Fibroblast of lung (primary cell): ENCODE measurements around the gene CCIN. TPM values are rescaled to one million over a fixed set of nuclear protein-coding genes. Genes with fewer than 3 reads are reported as not detected.
A peak's percentile ranks its signal among the peaks of the same experiment; 100 is the strongest.

Source experiments
- DNase-seq, 2 donors: peaks; one replicate each; pipeline versions ENCODE4 v3.0.0 to v3.0.0-alpha.2; 2010; ENCODE audit warnings: low read depth in 2 of 2
- H2AFZ ChIP-seq: 2 replicates; pipeline ENCODE4 v1.5.1; 2012; ENCODE audit warnings: low read length, control low read depth, inconsistent platforms
- H3K27ac ChIP-seq: 2 replicates; pipeline ENCODE4 v1.5.1; 2011; ENCODE audit warnings: low read length, control low read depth; ENCODE audit not compliant: insufficient read depth
- H3K27me3 ChIP-seq: 2 replicates; pipeline ENCODE4 v1.5.1; 2011; ENCODE audit warnings: mild to moderate bottlenecking, low read length; ENCODE audit not compliant: control insufficient read depth, insufficient read depth
- H3K36me3 ChIP-seq: 2 replicates; pipeline ENCODE4 v1.5.1; 2011; ENCODE audit warnings: low read length; ENCODE audit not compliant: control insufficient read depth, insufficient read depth
- H3K4me1 ChIP-seq: 2 replicates; pipeline ENCODE4 v1.5.1; 2011; ENCODE audit warnings: low read length; ENCODE audit not compliant: control insufficient read depth, insufficient read depth; ENCODE audit errors: extremely low read depth
- H3K4me2 ChIP-seq: 2 replicates; pipeline ENCODE4 v1.5.1; 2011; ENCODE audit warnings: low read length, control low read depth; ENCODE audit not compliant: insufficient read depth; ENCODE audit errors: extremely low read depth
- H3K4me3 ChIP-seq, 4 experiments: fragments of 200-600 bp in 1 of 4; sonication (generic) in 1 of 4; replicated peaks in 1 of 4; 2 replicates each; pipeline ENCODE4 v1.5.1; 2011 to 2016; ENCODE audit warnings: low read length in 4 of 4, low read depth in 3 of 4, mild to moderate bottlenecking in 3 of 4, control low read depth in 2 of 4, inconsistent platforms in 1 of 4, mixed read lengths in 1 of 4; ENCODE audit not compliant: insufficient read depth in 1 of 4; ENCODE audit errors: control extremely low read depth in 1 of 4
- H3K79me2 ChIP-seq: 2 replicates; pipeline ENCODE4 v1.5.1; 2012; ENCODE audit warnings: mild to moderate bottlenecking, low read length, inconsistent platforms; ENCODE audit not compliant: control insufficient read depth, insufficient read depth
- H3K9ac ChIP-seq: 2 replicates; pipeline ENCODE4 v1.5.1; 2011; ENCODE audit warnings: mild to moderate bottlenecking, low read length, control low read depth; ENCODE audit not compliant: insufficient read depth
- H3K9me3 ChIP-seq: 2 replicates; pipeline ENCODE4 v1.5.1; 2012; ENCODE audit warnings: low read depth, low read length; ENCODE audit not compliant: control insufficient read depth, insufficient read depth
- H4K20me1 ChIP-seq: 2 replicates; pipeline ENCODE4 v1.5.1; 2011; ENCODE audit warnings: low read length; ENCODE audit not compliant: control insufficient read depth, insufficient read depth; ENCODE audit errors: extremely low read depth
- CTCF ChIP-seq, 2 donors: IDR thresholded peaks in 1 of 2; conservative IDR thresholded peaks in 1 of 2; 1 replicate in 1 of 2; 2 replicates in 1 of 2; pipeline ENCODE4 v1.5.1; 2011 to 2012; ENCODE audit warnings: low read length in 2 of 2, control low read depth in 1 of 2, inconsistent platforms in 1 of 2, low read depth in 1 of 2, mild to moderate bottlenecking in 1 of 2
- EZH2 ChIP-seq: IDR thresholded peaks from 2 replicates; pipeline ENCODE4 v1.5.1; 2012; ENCODE audit warnings: low read length, control low read depth, mild to moderate bottlenecking; ENCODE audit errors: missing control alignments
- polyA plus RNA-seq, 2 donors: library from polyadenylated mRNA; depleted of rRNA in 1 of 2; stranded (reverse) in 1 of 2; unstranded in 1 of 2; fragments of >200 nt; gene quantifications; 2 replicates each; pipeline ENCODE4 v1.2.1, GENCODE V29; 2011 to 2012; ENCODE audit warnings: missing spikeins in 1 of 2
- total RNA-seq: library from RNA; depleted of rRNA; stranded (reverse); fragments of >200 nt; gene quantifications from 2 replicates; pipeline ENCODE4 v1.2.1, GENCODE V29; 2014

CCIN gene
- total and polyA plus RNA-seq, 2 donors (not counting 1 experiment from before 2014, with no cell fraction given): 0.40 to 1.3 TPM

DNA sequence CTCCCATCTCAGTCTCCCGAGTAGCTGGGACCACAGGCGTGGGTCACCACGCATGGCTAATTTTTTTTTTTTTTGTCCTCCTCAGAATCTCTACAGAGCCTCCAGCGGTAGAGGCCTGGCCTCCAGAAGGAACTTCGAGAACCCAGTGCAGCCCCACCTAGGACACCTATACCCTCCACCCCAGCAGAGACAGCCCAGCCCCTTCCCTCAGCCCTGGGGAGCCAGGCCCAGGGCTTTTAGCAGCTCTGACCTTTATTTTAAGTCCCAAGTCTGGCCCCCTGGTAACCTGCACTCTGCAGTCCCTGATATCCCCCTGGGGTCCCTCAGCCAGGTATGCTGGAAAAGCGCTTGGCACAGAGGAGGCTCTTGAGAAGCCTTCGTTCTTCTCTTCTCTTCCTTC lies 27.4 kb upstream of the CCIN start:
- Histone ChIP-seq H2AFZ (no peak overlapping the region), H3K9ac (no peak overlapping the region), H3K27ac (no peak overlapping the region), H3K9me3 (no peaks in the 10 kb centered on the region), H3K79me2 (no peaks in the 10 kb centered on the region), H3K4me1 (peaks cover 13% of the 10 kb centered on the region), H3K4me3 (no peak overlapping the region), H3K4me2 (no peak overlapping the region), H3K36me3 (peaks cover 2% of the 10 kb centered on the region), H4K20me1 (no peaks in the 10 kb centered on the region), H3K27me3 (no peaks in the 10 kb centered on the region)
- TF ChIP-seq EZH2: no peak
- no peak for TF ChIP-seq CTCF (conservative IDR thresholded peaks at IDR 0.05 in 1 of 2, IDR thresholded peaks at IDR 0.05 in 1 of 2; ENCODE audit: low read depth in 1 of 2, low read length in 2 of 2)
- DNase-seq: no peak

- TF ChIP-seq EZH2: no peak
- no peak for TF ChIP-seq CTCF (conservative IDR thresholded peaks at IDR 0.05 in 1 of 2, IDR thresholded peaks at IDR 0.05 in 1 of 2; ENCODE audit: low read depth in 1 of 2, low read length in 2 of 2)
- peaks cover 2% of the 10 kb centered on the region for H3K36me3 ChIP-seq
Observed at GRCh38 chr9:36142510-36143244, 26.5 kb upstream of the CCIN start.

GRCh38 chr9:36143245-36143641 lies 25.9 kb upstream of the CCIN start:
- Histone ChIP-seq H3K79me2 (no peaks in the 10 kb centered on the region), H3K9ac (no peak overlapping the region), H3K9me3 (no peaks in the 10 kb centered on the region), H2AFZ (peak overlapping the region; percentile 47), H3K4me3 (peak overlapping the region in 1 of 4 experiments; percentile 17), H3K4me2 (peak overlapping the region; percentile 66), H3K27me3 (no peaks in the 10 kb centered on the region), H4K20me1 (no peaks in the 10 kb centered on the region), H3K36me3 (peaks cover 2% of the 10 kb centered on the region), H3K27ac (no peak overlapping the region), H3K4me1 (peaks cover 8% of the 10 kb centered on the region)
- TF ChIP-seq CTCF (conservative IDR thresholded peaks at IDR 0.05 in 1 of 2, IDR thresholded peaks at IDR 0.05 in 1 of 2; ENCODE audit: low read depth in 1 of 2, low read length in 2 of 2) (no peak), EZH2 (no peak)
- no peak for DNase-seq

More at GRCh38 chr9:36142510-36143244, 26.5 kb upstream of the CCIN start:
- no peak for DNase-seq
- no peaks in the 10 kb centered on the region for H3K27me3 ChIP-seq
- H3K9ac ChIP-seq: no peak overlapping the region
- no peaks in the 10 kb centered on the region for H3K79me2 ChIP-seq
- H3K4me2 ChIP-seq: peak overlapping the region; percentile 66
- peak overlapping the region in 1 of 4 experiments; percentile 17 for H3K4me3 ChIP-seq
- H4K20me1 ChIP-seq: no peaks in the 10 kb centered on the region
- peaks cover 8% of the 10 kb centered on the region for H3K4me1 ChIP-seq
- no peaks in the 10 kb centered on the region for H3K9me3 ChIP-seq
- no peak overlapping the region for H3K27ac ChIP-seq
- peak overlapping the region; percentile 47 for H2AFZ ChIP-seq
